Type B pancreatic cell (in vitro differentiated cells): ENCODE data around the gene KRT77. TPM values are rescaled to one million over a fixed set of nuclear protein-coding genes. Genes with fewer than 3 reads are reported as not detected.
A peak's percentile ranks its signal among the peaks of the same experiment; 100 is the strongest.

Experiments used
- DNase-seq: peaks from one replicate; pipeline ENCODE4 v3.0.0; 2021; ENCODE audit warnings: mixed read lengths; ENCODE audit not compliant: unreplicated experiment; ENCODE audit errors: extremely low spot score
- H3K27ac Mint-ChIP-seq: 2 replicates; pipeline ENCODE4 v1.8.0; 2021; ENCODE audit warnings: mild to moderate bottlenecking, mixed read lengths
- H3K27me3 Mint-ChIP-seq: 2 replicates; pipeline ENCODE4 v1.8.0; 2021; ENCODE audit warnings: mixed read lengths
- H3K36me3 Mint-ChIP-seq: 2 replicates; pipeline ENCODE4 v1.8.0; 2021; ENCODE audit warnings: mixed read lengths
- H3K4me1 Mint-ChIP-seq: one replicate; pipeline ENCODE4 v1.8.0; 2021; ENCODE audit warnings: mixed read lengths; ENCODE audit not compliant: unreplicated experiment
- H3K4me3 Mint-ChIP-seq: 2 replicates; pipeline ENCODE4 v1.8.0; 2021; ENCODE audit warnings: mild to moderate bottlenecking, mixed read lengths
- H3K9me3 Mint-ChIP-seq: 2 replicates; pipeline ENCODE4 v1.8.0; 2021; ENCODE audit warnings: mixed read lengths
- CTCF ChIP-seq: fragments of 200-600 bp; sonication (generic); conservative IDR thresholded peaks from 2 replicates; pipeline ENCODE4 v1.5.0; 2021; ENCODE audit warnings: antibody characterized with exemption, mild to moderate bottlenecking
- total RNA-seq: library from RNA; stranded (reverse); gene quantifications from 2 replicates; pipeline ENCODE4 v1.2.1, GENCODE V29; 2021; ENCODE audit warnings: low replicate concordance

The KRT77 gene
- total RNA-seq, 1 donor from 2014 or later, result 0.27 TPM

GRCh38 chr12:52662093-52662917 is 41.0 kb downstream of the KRT77 start:
- TF ChIP-seq CTCF, result no peak
- peak overlapping the region; percentile 55 for H3K27ac Mint-ChIP-seq
- H3K27me3 Mint-ChIP-seq, result peaks cover 31% of the 10 kb centered on the region
- no peak overlapping the region for H3K4me3 Mint-ChIP-seq
- H3K4me1 Mint-ChIP-seq, result no peaks in the 10 kb centered on the region
- DNase-seq, result no peak
- H3K36me3 Mint-ChIP-seq, result no peaks in the 10 kb centered on the region
- H3K9me3 Mint-ChIP-seq, result no peaks in the 10 kb centered on the region

GRCh38 chr12:52661668-52662067 is 41.7 kb downstream of the KRT77 start:
- TF ChIP-seq CTCF, result no peak
- DNase-seq, result no peak
- no peaks in the 10 kb centered on the region for H3K4me1 Mint-ChIP-seq
- H3K36me3 Mint-ChIP-seq, result no peaks in the 10 kb centered on the region
- H3K27me3 Mint-ChIP-seq, result peaks cover 33% of the 10 kb centered on the region
- H3K9me3 Mint-ChIP-seq, result no peaks in the 10 kb centered on the region
- no peak overlapping the region for H3K4me3 Mint-ChIP-seq
- H3K27ac Mint-ChIP-seq, result no peak overlapping the region

- Mint-ChIP-seq H3K27ac (no peak overlapping the region), H3K36me3 (no peaks in the 10 kb centered on the region), H3K9me3 (no peaks in the 10 kb centered on the region), H3K27me3 (peaks cover 32% of the 10 kb centered on the region), H3K4me1 (no peaks in the 10 kb centered on the region), H3K4me3 (no peak overlapping the region)
- TF ChIP-seq CTCF, result no peak
- no peak for DNase-seq
Observed at GRCh38 chr12:52660934-52661499, 42.3 kb downstream of the KRT77 start.

- no peak overlapping the region for H3K4me3 Mint-ChIP-seq
- peaks cover 32% of the 10 kb centered on the region for H3K27me3 Mint-ChIP-seq
- no peak for DNase-seq
- H3K36me3 Mint-ChIP-seq, result no peaks in the 10 kb centered on the region
- no peaks in the 10 kb centered on the region for H3K9me3 Mint-ChIP-seq
- no peak for TF ChIP-seq CTCF
- H3K4me1 Mint-ChIP-seq, result peaks cover 4% of the 10 kb centered on the region
- H3K27ac Mint-ChIP-seq, result no peak overlapping the region
Observed at GRCh38 chr12:52659951-52660350, 43.4 kb downstream of the KRT77 start.

- Mint-ChIP-seq H3K9me3 (no peaks in the 10 kb centered on the region), H3K27me3 (peaks cover 37% of the 10 kb centered on the region), H3K36me3 (no peaks in the 10 kb centered on the region), H3K27ac (no peak overlapping the region), H3K4me3 (no peak overlapping the region), H3K4me1 (peaks cover 4% of the 10 kb centered on the region)
- no peak for DNase-seq
- TF ChIP-seq CTCF, result no peak
Observed at GRCh38 chr12:52659395-52659794, 43.9 kb downstream of the KRT77 start.
